Measurements from ENCODE around the gene DNAI4.

DNA sequence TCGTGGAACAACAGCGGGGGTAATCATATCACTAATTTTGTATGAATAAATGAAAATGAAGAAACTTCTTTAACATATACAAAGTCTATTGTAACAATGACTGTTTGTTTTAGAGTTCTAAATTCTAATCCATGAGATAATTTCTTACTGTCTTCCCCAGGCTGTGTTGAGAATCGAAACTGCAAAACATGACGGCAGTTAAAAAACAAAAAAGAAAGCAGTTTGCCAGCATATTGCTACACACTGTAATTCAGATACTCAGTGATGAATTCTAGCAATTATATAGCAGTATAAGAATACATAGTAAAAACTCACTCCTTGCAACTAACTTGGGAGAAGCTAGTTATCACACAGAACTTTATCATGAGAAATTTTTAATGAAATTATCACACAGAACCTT, 145.7 kb downstream of the DNAI4 start:
- no peak for TF ChIP-seq EZH2phosphoT487 (IDR thresholded peaks at IDR 0.05; ENCODE audit: borderline replicate concordance, low read depth, low read length)
- TF ChIP-seq, protein P1, sequence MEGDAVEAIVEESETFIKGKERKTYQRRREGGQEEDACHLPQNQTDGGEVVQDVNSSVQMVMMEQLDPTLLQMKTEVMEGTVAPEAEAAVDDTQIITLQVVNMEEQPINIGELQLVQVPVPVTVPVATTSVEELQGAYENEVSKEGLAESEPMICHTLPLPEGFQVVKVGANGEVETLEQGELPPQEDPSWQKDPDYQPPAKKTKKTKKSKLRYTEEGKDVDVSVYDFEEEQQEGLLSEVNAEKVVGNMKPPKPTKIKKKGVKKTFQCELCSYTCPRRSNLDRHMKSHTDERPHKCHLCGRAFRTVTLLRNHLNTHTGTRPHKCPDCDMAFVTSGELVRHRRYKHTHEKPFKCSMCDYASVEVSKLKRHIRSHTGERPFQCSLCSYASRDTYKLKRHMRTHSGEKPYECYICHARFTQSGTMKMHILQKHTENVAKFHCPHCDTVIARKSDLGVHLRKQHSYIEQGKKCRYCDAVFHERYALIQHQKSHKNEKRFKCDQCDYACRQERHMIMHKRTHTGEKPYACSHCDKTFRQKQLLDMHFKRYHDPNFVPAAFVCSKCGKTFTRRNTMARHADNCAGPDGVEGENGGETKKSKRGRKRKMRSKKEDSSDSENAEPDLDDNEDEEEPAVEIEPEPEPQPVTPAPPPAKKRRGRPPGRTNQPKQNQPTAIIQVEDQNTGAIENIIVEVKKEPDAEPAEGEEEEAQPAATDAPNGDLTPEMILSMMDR (conservative IDR thresholded peaks at IDR 0.05; ENCODE audit: low read length) = no peak
